HL-60 (cell line): ENCODE measurements around the gene SLC37A3.

Source experiments
- CTCF ChIP-seq: IDR thresholded peaks from one replicate; pipeline ENCODE4 v1.5.1; 2011; ENCODE audit warnings: low read length, control low read depth, inconsistent platforms; ENCODE audit not compliant: insufficient read depth
- POLR2AphosphoS5 ChIP-seq: IDR thresholded peaks from 2 replicates; pipeline ENCODE4 v1.6.1; 2012; ENCODE audit warnings: low read depth
- SPI1 ChIP-seq: IDR thresholded peaks from 2 replicates; pipeline ENCODE4 v1.6.1; 2012; ENCODE audit warnings: low read depth, mild to moderate bottlenecking, borderline replicate concordance

GRCh38 chr7:140441519-140441918, 43.2 kb upstream of the SLC37A3 start:
- no peak for TF ChIP-seq CTCF
- no peak for TF ChIP-seq POLR2AphosphoS5
- no peak for TF ChIP-seq SPI1
